DND-41 (cell line): Measurements from ENCODE around the gene KDM6A.

Experiments used
- CTCF ChIP-seq: IDR thresholded peaks from 2 replicates; pipeline ENCODE4 v1.5.1; 2012; ENCODE audit warnings: borderline replicate concordance, low read length, moderate library complexity, mild to moderate bottlenecking; ENCODE audit not compliant: poor library complexity, severe bottlenecking; ENCODE audit errors: extremely low read depth
- EZH2 ChIP-seq: IDR thresholded peaks from 3 replicates; pipeline ENCODE4 v1.6.1; 2012; ENCODE audit warnings: borderline replicate concordance, low read depth, mild to moderate bottlenecking, moderate library complexity, low read length, inconsistent platforms; ENCODE audit not compliant: severe bottlenecking

- TF ChIP-seq CTCF (no peak), EZH2 (no peak)
These were observed 158.9 kb downstream of the KDM6A start for GRCh38 chrX:45031830-45032378.
